Activated T-helper 17 cell treated with anti-CD3 and anti-CD28 coated beads, Interleukin-2, amount 50 U/mL, for 72 hours (primary cell): ENCODE data around the gene TTC13. TPM values are rescaled to one million over a fixed set of nuclear protein-coding genes. Genes with fewer than 3 reads are reported as not detected.

ENCODE experiments used
- ATAC-seq: fragments of 150-1000 bp; cut with Tn5 transposase; replicated peaks from 2 replicates; pipeline ENCODE4 v1.10.0; 2021; ENCODE audit warnings: mild to moderate bottlenecking, moderate library complexity
- H3K27ac Mint-ChIP-seq: one replicate; pipeline ENCODE4 v1.8.0; 2022; ENCODE audit warnings: mixed read lengths
- H3K27me3 Mint-ChIP-seq: one replicate; pipeline ENCODE4 v1.8.0; 2022; ENCODE audit warnings: mixed read lengths
- H3K36me3 Mint-ChIP-seq: one replicate; pipeline ENCODE4 v1.8.0; 2022; ENCODE audit warnings: low read depth, mild to moderate bottlenecking, mixed read lengths
- H3K4me1 Mint-ChIP-seq: one replicate; pipeline ENCODE4 v1.8.0; 2022; ENCODE audit warnings: mixed read lengths
- H3K4me3 Mint-ChIP-seq: one replicate; pipeline ENCODE4 v1.8.0; 2022; ENCODE audit warnings: mild to moderate bottlenecking, mixed read lengths
- H3K9me3 Mint-ChIP-seq: one replicate; pipeline ENCODE4 v1.8.0; 2022; ENCODE audit warnings: mixed read lengths
- total RNA-seq, 2 donors: library from RNA; stranded (reverse); gene quantifications; one replicate each; pipeline ENCODE4 v1.2.3, GENCODE V29; 2022

The TTC13 gene
- total RNA-seq, 2 donors from 2014 or later = 13.3 to 22.0 TPM

DNA sequence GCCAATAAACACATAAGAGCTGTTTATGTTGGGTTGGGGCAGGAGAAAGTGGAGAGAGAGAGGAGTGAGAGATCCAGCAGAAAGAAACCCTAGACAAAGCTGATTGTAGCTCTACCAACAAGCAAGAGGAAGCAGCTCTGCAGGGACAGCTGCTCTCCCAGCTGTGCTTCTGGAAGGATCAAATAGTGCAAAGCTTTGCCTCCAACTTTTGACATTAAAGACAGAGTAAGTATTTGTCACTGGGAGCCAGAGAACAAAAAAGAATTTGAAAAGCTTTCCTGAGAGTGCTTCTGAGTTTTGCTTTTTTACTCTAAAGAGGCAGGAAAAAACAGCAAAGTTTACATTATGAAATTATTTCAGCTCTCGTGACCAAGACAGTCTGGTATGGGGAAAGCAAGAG is 81.9 kb downstream of the TTC13 start:
- H3K27ac Mint-ChIP-seq = no peak overlapping the region
- H3K4me1 Mint-ChIP-seq = no peaks in the 10 kb centered on the region
- H3K36me3 Mint-ChIP-seq = peaks cover 3% of the 10 kb centered on the region
- no peak for ATAC-seq
- H3K9me3 Mint-ChIP-seq = no peaks in the 10 kb centered on the region
- no peak overlapping the region for H3K4me3 Mint-ChIP-seq
- peaks cover 8% of the 10 kb centered on the region for H3K27me3 Mint-ChIP-seq

DNA sequence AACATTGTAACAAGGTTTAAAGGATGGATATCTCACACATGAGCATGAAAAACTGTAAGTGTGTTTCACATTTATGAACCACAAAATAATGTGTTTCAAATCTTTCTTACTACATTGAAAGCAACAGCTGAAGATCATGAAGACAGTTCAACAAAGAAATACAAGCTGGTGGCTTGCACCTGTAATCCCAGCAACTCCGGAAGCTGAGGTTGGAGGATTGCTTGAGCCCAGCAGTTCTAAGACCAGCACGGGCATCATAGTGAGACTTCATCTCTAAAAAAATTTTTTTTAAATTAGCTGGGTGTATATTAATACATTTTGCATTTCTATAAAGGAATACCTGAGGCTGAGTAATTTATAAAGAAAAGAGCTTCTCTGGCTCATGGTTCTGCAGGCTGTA is 83.2 kb downstream of the TTC13 start:
- ATAC-seq = no peak
- Mint-ChIP-seq H3K4me1 (no peaks in the 10 kb centered on the region), H3K4me3 (no peak overlapping the region), H3K27me3 (peaks cover 8% of the 10 kb centered on the region), H3K36me3 (no peaks in the 10 kb centered on the region), H3K27ac (no peak overlapping the region), H3K9me3 (no peaks in the 10 kb centered on the region)

DNA sequence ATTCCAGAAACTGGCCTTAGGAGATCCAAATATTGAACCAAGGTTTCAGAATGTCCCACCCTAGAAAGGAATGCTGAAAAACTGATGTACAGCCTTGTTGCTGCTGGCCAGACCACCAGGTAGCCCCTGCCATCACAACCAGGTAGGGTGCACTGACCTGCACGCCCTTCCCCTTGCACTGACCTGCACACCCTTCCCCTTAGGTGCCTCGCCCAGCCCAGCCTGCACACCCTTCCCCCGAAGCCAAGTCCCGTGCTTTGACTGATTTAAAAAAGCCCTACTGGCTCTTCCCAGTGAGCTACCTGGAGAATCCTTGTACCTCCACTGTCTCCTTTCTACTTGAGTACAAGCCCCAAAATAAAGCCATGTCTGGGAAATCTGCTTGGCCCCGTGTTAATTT is 84.0 kb downstream of the TTC13 start:
- no peak for ATAC-seq
- H3K36me3 Mint-ChIP-seq = no peaks in the 10 kb centered on the region
- peaks cover 8% of the 10 kb centered on the region for H3K27me3 Mint-ChIP-seq
- H3K4me1 Mint-ChIP-seq = no peaks in the 10 kb centered on the region
- no peak overlapping the region for H3K27ac Mint-ChIP-seq
- no peaks in the 10 kb centered on the region for H3K9me3 Mint-ChIP-seq
- H3K4me3 Mint-ChIP-seq = no peak overlapping the region

DNA sequence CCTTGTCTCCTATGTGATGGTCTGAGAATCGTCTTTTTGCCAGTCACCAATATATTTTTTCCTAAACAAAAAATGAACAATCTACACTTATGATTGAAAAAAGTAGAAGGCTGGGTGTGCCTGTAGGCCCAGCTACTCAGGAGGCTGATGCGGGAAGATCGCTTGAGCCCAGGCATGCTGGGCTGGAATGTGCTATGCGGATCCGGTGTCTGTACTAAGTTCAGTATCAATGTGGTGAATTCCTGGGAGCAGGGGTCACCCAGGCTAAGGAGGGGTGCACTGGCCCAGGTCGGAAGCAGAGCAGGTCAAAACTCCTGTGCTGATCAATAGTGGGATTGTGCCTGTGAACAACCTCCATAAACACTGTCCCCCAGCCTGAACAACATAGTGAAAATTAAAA is 84.6 kb downstream of the TTC13 start:
- Mint-ChIP-seq H3K36me3 (no peaks in the 10 kb centered on the region), H3K27ac (no peak overlapping the region), H3K9me3 (no peaks in the 10 kb centered on the region), H3K4me3 (no peak overlapping the region), H3K4me1 (no peaks in the 10 kb centered on the region), H3K27me3 (peaks cover 8% of the 10 kb centered on the region)
- ATAC-seq = no peak

DNA sequence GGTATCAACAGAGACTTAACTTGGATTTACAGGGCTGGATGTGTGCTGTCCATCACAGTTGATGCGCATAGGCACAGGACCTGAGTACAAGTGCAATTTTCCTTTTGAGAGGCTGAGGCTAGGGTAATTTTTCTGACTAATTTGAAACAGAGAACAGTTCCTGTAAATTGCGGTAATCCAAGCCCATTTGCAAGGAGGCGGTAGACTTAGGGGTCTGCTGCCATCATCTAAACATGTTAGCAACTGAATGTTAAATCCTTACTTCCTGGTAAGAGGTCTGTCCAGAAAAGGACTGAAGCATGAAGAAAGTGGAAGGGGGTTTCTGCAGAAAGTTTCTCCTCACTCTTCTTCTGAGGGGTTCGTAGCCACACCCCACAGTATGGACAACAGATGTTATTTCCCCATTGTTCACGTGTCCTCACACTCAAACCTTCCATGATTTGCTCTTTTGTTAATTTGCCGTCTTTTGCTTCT is 86.6 kb downstream of the TTC13 start:
- H3K27ac Mint-ChIP-seq = peak overlapping the region; percentile 58
- no peaks in the 10 kb centered on the region for H3K36me3 Mint-ChIP-seq

DNA sequence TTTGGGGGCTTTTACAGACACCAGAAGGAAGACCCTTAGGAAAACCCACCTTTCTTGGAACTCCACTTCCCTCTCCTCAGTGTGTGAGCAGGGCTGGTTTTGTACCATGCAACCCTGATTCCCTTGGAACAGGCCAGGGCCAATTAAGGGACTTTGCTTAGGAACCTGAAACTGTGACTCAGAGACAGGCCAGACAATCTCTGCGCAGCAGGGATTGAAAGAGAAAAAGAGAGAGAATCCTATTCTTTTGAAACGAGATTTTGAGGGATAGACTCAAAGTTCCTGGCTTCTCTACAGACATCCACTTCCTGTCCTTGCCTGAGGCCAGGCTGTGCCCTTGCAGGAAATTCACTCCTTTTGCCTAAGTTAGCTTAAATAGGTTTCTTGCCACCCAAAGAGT is 87.2 kb downstream of the TTC13 start:
- no peaks in the 10 kb centered on the region for H3K36me3 Mint-ChIP-seq
- H3K9me3 Mint-ChIP-seq = no peaks in the 10 kb centered on the region
- H3K4me1 Mint-ChIP-seq = no peaks in the 10 kb centered on the region
- ATAC-seq = no peak
- no peak overlapping the region for H3K4me3 Mint-ChIP-seq
- H3K27me3 Mint-ChIP-seq = peaks cover 14% of the 10 kb centered on the region
- H3K27ac Mint-ChIP-seq = no peak overlapping the region

More for the DNA sequence above, 86.6 kb downstream of the TTC13 start:
- H3K9me3 Mint-ChIP-seq = no peaks in the 10 kb centered on the region
- H3K4me1 Mint-ChIP-seq = no peaks in the 10 kb centered on the region
- no peak overlapping the region for H3K4me3 Mint-ChIP-seq
- ATAC-seq = no peak
- peaks cover 14% of the 10 kb centered on the region for H3K27me3 Mint-ChIP-seq

DNA sequence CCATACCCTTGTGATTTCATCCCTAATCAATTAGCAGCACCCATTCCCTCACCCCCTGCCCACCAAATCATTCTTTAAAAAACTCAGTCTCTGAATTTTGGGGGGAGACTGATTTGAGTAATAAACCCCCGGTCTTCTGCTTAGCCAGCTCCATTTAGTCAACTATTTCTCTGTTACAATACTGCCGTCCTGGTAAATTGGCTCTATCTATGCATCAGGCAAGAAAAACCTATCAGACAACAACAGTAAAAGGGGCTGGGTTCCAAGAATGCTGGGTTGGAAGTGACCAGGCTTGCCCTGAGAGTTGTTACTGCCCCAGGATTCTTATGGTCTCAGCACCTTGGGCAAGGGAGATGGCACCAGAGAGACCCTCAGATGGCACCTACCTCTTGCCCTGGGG is 94.0 kb downstream of the TTC13 start:
- no peak overlapping the region for H3K4me3 Mint-ChIP-seq
- peaks cover 45% of the 10 kb centered on the region for H3K27me3 Mint-ChIP-seq
- no peak overlapping the region for H3K27ac Mint-ChIP-seq
- H3K4me1 Mint-ChIP-seq = no peaks in the 10 kb centered on the region
- no peaks in the 10 kb centered on the region for H3K36me3 Mint-ChIP-seq
- ATAC-seq = no peak
- peaks cover 4% of the 10 kb centered on the region for H3K9me3 Mint-ChIP-seq

DNA sequence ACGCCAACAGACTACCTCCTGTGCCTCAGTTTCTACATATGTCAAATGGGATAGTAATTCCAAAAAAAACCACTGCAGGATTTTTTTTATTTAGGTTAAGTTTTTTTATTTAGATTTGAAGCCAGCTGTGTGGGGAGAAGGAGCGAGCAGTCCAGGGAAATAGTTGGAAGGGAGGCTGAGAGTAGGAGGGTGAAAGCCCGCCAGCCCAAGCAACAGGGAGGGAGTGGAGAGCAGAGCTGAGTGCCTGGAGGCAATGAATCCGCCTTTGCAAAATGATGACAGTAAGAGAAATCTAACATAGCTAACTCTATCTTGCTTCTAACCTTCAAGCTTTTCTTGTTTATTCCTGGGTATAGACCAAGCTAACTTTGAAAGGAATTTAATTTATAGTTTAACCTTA is 94.7 kb downstream of the TTC13 start:
- peaks cover 45% of the 10 kb centered on the region for H3K27me3 Mint-ChIP-seq
- no peak overlapping the region for H3K4me3 Mint-ChIP-seq
- peaks cover 4% of the 10 kb centered on the region for H3K9me3 Mint-ChIP-seq
- ATAC-seq = no peak
- no peaks in the 10 kb centered on the region for H3K4me1 Mint-ChIP-seq
- H3K27ac Mint-ChIP-seq = no peak overlapping the region
- H3K36me3 Mint-ChIP-seq = no peaks in the 10 kb centered on the region

DNA sequence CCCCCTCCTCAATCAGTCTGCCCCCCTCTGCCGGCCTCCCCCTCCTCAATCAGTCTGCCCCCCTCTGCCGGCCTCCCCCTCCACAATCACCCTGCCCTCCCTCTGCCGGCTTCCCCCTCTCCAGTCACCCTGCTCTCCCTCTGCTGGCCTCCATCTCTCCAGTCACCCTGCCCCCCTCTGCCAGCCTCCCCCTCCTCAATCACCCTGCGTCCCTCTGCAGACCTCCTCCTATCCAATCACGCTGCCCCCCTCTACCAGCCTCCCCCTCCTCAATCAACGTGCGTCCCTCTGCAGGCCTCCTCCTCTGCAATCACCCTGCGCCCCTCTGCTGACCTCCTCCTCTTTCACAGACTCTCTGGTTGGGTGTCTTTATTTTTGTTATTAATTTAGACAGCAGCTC is 98.9 kb downstream of the TTC13 start:
- no peaks in the 10 kb centered on the region for H3K9me3 Mint-ChIP-seq
- no peak for ATAC-seq
- H3K27me3 Mint-ChIP-seq = peaks cover 51% of the 10 kb centered on the region
- no peak overlapping the region for H3K4me3 Mint-ChIP-seq
- no peaks in the 10 kb centered on the region for H3K36me3 Mint-ChIP-seq
- no peaks in the 10 kb centered on the region for H3K4me1 Mint-ChIP-seq
- H3K27ac Mint-ChIP-seq = no peak overlapping the region

DNA sequence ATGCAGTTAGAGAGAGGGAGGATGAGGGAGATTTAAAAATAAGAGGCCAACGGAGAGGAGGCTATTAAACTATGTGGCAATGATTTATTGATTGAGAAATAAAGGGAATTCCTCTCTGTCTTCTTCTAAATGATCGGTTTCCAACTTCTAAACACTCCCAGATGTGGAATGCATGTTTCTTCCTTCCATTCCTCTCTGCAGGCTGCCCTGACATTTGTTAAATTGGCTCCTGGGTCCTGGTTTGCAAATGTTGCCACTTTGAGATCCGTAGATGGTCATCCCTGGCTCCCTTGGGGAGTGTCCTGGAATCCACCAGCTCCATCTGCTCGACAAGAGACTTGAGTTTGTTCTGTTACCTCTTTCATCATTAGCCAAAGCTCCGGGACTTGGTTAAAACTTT is 100.1 kb downstream of the TTC13 start:
- Mint-ChIP-seq H3K4me3 (no peak overlapping the region), H3K27me3 (peaks cover 51% of the 10 kb centered on the region), H3K9me3 (no peaks in the 10 kb centered on the region), H3K4me1 (no peaks in the 10 kb centered on the region), H3K36me3 (no peaks in the 10 kb centered on the region), H3K27ac (no peak overlapping the region)
- no peak for ATAC-seq

DNA sequence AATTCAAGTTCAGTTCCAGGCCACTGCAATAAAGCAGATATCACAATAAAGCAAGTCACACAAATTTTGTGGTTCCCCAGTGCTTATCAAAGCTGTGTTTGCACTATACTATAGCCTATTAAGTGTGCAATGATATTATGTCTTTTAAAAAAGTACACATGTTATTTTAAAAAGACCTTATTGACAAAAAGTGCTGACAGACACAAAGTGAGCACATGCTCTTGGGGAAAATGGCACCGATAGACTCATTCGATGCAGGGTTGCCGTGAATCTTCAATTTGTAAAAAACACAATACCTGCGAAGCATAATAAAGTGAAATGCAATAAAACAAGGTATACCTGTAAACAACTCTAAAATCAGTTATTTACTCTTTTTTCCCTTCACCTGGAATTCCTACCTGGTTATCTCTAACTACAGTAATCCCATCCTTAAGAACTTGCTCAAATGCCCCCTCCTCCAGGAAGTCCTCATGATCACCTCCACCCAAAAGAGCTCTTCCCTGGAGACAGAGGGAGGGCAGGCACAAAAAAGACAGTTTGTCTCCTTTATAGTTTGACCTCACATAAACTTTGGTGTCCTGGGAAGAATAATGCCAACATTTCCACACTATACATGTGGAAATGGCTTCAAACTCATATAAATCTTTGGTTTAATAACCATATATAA is 100.6 kb downstream of the TTC13 start:
- no peaks in the 10 kb centered on the region for H3K9me3 Mint-ChIP-seq
- no peak for ATAC-seq
- H3K4me1 Mint-ChIP-seq = no peaks in the 10 kb centered on the region
- no peaks in the 10 kb centered on the region for H3K36me3 Mint-ChIP-seq
- H3K27me3 Mint-ChIP-seq = peaks cover 50% of the 10 kb centered on the region
- no peak overlapping the region for H3K4me3 Mint-ChIP-seq
- no peak overlapping the region for H3K27ac Mint-ChIP-seq

DNA sequence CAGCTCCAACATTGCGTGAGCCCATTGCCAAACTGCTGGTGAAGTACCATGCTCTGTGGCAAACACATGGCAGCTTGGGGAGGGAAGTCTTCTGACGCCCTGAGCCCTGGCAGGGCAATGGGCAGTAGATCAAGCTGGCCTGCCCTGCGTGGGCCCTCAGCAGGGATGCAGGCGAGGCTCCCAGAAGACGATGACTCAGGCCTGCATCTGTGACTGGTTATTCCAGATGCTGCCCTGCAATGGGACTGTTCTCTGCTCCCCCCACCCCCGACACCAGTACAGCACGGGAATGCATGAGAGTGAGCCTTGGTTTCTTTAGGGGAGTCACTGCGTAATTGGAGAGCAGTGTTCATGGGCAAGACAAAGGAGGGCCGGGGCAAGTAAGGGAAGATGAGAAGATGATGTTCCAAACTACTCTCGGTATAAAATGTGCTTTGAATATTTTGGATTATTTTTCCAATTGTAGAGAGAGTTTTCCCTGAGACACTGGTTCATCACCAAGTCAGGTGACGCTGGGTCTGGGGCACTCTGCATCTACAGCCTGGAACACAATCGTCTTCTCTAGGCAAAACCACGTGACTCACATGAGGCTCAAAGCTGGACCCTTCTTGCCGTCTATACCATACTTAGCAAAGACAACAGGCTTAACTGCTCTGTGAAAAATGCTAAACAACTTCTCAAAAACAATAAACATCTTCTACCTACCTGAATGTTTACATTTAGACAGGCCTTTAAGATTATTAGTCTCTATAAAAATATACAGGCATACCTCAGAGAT is 101.3 kb downstream of the TTC13 start:
- no peaks in the 10 kb centered on the region for H3K36me3 Mint-ChIP-seq
- H3K27ac Mint-ChIP-seq = no peak overlapping the region
- H3K9me3 Mint-ChIP-seq = no peaks in the 10 kb centered on the region
- no peaks in the 10 kb centered on the region for H3K4me1 Mint-ChIP-seq
- H3K27me3 Mint-ChIP-seq = peaks cover 45% of the 10 kb centered on the region
- no peak for ATAC-seq
- no peak overlapping the region for H3K4me3 Mint-ChIP-seq

DNA sequence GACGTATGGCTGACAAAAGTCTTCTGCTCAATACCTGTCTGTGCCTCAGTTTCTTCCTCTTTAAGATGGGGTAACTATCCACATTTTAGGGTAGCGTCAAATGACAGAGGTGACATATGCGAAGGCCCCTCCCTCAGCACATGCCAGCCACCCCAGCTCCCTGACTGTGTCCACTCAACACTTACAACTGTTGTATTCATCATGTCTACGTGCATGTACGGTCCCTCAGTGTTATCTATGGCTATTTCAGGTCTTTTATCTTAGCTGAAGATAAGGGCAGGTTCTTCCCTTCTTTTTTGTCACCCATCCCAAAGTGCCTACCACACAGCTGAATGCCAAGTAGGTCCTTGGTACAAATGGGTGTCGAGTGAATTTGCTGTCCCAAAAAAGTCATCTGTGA is 102.0 kb downstream of the TTC13 start:
- no peak overlapping the region for H3K27ac Mint-ChIP-seq
- no peaks in the 10 kb centered on the region for H3K9me3 Mint-ChIP-seq
- ATAC-seq = no peak
- H3K4me3 Mint-ChIP-seq = no peak overlapping the region
- peaks cover 48% of the 10 kb centered on the region for H3K27me3 Mint-ChIP-seq
- no peaks in the 10 kb centered on the region for H3K4me1 Mint-ChIP-seq
- H3K36me3 Mint-ChIP-seq = no peaks in the 10 kb centered on the region

DNA sequence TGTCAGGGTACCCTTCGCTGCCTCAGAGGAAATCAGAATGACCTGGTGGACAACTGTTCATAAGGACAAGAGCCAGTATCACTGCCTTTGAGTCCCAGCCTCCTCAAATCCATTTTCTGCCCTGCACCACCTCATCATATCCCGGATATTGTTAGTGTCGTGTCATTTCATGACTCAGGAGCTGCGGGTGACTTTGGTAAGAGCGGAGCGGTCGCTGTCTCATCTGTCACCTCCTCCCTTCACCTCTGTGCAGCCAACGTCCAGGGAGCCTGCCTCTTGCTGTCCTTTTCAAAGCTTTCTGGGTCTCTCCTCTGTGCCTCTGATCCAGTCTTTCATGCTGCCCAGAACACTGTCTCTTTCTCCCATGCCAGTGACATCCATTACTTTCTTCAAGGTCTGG is 103.3 kb downstream of the TTC13 start:
- Mint-ChIP-seq H3K27me3 (peaks cover 42% of the 10 kb centered on the region), H3K27ac (no peak overlapping the region), H3K9me3 (no peaks in the 10 kb centered on the region), H3K4me3 (no peak overlapping the region), H3K4me1 (no peaks in the 10 kb centered on the region), H3K36me3 (no peaks in the 10 kb centered on the region)
- ATAC-seq = no peak

DNA sequence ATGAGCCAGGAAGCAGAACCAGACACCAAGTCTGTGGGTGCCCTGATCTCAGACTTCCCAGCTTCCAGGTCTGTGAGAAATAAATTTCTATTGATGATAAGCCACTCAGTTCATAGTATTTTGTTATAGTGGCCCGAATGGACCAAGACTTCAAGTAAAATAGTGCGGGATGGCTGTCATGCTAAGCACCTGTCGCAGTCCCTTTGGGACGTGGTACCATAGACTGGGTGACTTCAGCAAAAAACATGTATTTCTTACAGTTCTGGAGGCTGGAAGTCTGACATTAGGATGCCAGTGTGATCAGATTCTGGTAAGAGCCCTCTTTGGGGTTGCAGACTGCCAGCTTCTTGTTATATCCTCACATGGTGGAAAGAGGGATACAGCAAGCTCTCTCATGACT is 107.7 kb downstream of the TTC13 start:
- Mint-ChIP-seq H3K4me3 (no peak overlapping the region), H3K27ac (no peak overlapping the region), H3K4me1 (peaks cover 11% of the 10 kb centered on the region), H3K36me3 (no peaks in the 10 kb centered on the region), H3K27me3 (peaks cover 29% of the 10 kb centered on the region), H3K9me3 (no peaks in the 10 kb centered on the region)
- ATAC-seq = no peak
